HuH-7.5 (cell line): ENCODE measurements around the gene SND1.

ENCODE experiments used
- DNase-seq: peaks from one replicate; pipeline ENCODE4 v3.0.0; 2011; ENCODE audit warnings: low spot score

The SND1 gene

DNA sequence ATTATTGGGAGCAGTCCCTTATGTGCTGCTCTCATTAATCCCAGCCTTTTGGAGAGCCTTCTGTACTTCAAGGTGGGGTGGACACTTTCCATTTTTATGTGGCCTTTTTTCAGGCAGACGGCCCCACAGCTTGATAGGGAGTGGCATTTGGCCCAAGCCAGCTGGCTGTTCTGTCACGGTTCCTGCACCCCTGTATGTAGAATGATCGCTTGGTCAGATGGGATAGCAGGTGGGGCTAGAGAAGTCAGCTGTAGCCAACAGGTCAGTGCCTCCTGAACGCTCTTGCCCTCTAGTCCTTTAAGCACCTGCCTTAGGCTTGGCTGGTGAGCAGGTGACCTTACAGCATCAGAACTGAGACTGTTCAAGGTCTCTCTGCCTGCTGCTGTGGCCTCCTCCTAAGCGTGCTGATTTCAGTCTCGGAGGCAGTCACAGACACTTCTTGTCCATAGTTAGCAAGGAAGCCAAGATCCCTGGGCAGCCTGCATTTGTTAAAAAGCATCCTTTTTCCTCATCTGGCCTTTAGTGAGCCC is 283.9 kb downstream of the SND1 start:
- DNase-seq, result no peak

- DNase-seq, result no peak
Measured at GRCh38 chr7:127937066-127937680, 285.2 kb downstream of the SND1 start.

DNA sequence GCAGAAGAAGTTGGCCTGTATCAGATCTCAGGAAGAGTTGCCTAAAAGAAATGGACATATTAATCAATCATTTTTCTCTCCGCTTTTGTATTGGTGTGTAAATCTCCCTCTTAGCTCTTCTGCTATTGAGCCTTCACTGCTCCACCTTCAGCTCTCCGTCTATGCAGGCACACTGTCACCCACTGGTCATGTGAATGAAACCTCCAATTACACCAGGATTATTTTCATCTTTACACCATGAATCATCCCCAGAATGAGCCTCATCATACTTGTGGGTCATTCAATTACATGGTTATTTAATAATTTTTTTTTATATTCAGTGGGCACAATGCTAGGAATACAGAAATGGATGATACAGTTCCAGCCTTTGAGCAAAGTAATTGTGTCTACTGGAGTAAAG is 286.6 kb downstream of the SND1 start:
- no peak for DNase-seq

GRCh38 chr7:127940381-127941160 is 288.6 kb downstream of the SND1 start:
- no peak for DNase-seq

GRCh38 chr7:127941476-127942210 is 289.6 kb downstream of the SND1 start:
- no peak for DNase-seq

GRCh38 chr7:127943541-127944521 is 291.8 kb downstream of the SND1 start:
- no peak for DNase-seq

- DNase-seq, result no peak
Measured at GRCh38 chr7:127946111-127946510, 294.1 kb downstream of the SND1 start.

- DNase-seq, result no peak
Measured at GRCh38 chr7:127946847-127947246, 294.9 kb downstream of the SND1 start.

DNA sequence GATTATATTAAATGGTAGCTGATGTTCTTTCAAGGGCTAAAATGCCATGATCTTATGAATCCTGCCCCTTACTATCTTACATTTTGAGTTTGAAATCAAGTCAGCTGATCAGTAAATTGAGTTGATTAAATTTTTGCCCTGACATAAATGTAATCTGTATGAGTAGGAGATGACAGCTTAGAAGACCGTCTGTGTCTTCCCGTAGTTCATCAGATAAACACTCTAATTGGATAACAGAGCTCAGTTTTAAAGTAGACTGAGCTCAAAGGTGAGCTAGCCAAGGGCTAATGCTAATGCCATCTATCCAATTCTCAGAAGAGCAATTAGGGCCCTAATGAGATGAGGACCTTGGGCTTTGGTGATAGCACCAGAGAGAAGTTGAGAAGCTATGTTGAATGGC is 296.3 kb downstream of the SND1 start:
- no peak for DNase-seq

DNA sequence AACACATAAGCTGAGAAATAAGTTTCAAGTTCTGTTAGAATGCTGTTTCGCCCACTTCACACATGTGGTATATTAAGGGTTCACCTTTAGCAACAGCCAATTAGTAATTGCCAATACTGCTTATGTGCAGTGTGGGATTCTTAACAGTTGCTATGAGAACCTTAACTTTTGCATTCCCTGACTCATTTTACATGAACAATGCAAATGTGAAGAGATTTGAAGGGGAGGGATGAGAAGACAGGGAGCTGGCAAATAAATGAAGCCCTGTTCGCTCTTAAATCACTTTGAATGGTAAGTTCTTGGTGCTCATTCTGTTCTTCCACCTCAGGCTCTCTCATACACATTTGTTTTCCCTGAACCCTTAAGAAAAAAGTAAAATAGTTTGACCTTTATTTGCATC is 296.9 kb downstream of the SND1 start:
- no peak for DNase-seq

- no peak for DNase-seq
Measured at GRCh38 chr7:127949769-127950222, 297.8 kb downstream of the SND1 start.

GRCh38 chr7:127950233-127950935 is 298.4 kb downstream of the SND1 start:
- DNase-seq, result no peak

- DNase-seq, result no peak
Measured at GRCh38 chr7:127953423-127954356, 301.7 kb downstream of the SND1 start.

DNA sequence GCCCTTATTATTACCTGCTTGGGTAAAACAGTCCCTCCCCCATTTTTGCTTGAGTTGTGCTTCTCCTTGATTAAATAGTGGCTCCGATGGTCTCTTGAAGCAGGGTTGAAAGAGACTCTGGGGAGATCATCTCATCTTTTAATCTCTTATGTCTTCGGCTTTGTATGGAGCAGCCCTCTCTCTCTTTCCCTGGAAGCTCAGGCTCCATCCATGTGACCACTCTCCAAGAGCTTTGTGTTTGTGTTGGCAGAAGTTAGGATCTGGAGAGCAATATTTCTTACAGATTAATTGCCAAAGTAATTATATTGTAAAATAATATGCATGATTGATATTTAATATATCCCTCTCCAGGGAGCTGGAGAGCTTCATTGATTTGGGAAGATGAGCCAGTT is 302.4 kb downstream of the SND1 start:
- DNase-seq, result no peak

- no peak for DNase-seq
Measured at GRCh38 chr7:127955051-127955531, 303.1 kb downstream of the SND1 start.

- DNase-seq, result no peak
Measured at GRCh38 chr7:127957886-127958285, 305.9 kb downstream of the SND1 start.

- no peak for DNase-seq
Measured at GRCh38 chr7:127959770-127960169, 307.8 kb downstream of the SND1 start.

GRCh38 chr7:127961786-127962453 is 309.9 kb downstream of the SND1 start:
- no peak for DNase-seq
